Stimulated activated CD8-positive, alpha-beta memory T cell treated with anti-CD3 and anti-CD28 coated beads, Interleukin-4, amount 100 ng/mL, for 24 hours (primary cell): ENCODE results near the gene BGLAP.

Source experiments
- DNase-seq: peaks from one replicate; pipeline ENCODE4 v3.0.0-alpha.2; 2020; ENCODE audit warnings: low read depth

The BGLAP gene

GRCh38 chr1:156228501-156228900 is 13.5 kb upstream of the BGLAP start:
- no peak for DNase-seq

DNA sequence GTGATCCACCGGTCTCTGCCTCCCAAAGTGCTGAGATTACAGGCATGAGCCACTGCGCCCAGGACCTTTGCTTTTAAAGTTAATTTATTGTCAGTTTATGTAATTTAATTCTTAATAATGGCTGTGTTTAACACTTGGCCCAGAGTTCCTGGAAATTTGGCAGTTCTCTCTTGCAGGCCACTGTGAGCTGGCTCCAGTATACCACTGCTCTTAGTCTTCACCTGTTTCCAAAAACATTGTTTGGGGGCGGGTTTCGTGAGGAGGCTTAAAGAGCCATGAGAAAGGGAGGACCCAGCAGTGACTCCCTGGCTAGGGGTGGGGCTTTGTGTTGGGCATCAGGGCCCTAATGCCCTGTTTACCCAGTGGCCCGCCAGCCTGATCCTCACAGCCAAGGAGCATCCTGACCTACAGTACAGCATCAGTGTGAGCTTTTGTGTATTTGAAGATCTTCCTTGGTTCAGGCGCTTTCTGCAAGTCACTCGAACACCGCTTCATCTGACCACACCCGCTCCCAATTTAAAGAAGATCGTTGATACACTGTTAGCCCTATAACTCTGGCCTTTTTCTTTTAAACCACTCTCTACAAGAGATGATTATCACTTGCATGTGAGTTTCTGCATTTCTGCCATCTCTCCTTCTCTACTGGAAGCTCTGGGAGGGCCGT is 12.0 kb upstream of the BGLAP start:
- no peak for DNase-seq

DNA sequence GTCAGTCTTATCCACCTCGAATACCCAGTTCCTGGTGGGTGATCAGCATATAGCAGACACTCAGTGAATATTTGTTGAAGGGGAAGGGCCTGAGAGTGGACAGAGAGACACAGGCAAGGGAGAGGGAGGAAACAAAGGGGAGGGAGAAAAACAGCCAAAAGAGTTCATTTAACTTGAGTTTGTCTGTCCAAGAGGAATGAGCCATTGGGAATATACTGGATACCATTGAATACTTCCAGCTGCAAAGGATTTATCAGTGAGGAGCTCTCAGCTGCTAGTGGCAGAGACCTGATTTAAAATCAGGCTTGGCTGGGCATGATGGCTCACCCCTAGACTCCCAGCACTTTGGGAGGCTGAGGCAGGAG is 11.5 kb upstream of the BGLAP start:
- DNase-seq, result no peak

- no peak for DNase-seq
Observed at GRCh38 chr1:156232201-156232894, 9.6 kb upstream of the BGLAP start.

DNA sequence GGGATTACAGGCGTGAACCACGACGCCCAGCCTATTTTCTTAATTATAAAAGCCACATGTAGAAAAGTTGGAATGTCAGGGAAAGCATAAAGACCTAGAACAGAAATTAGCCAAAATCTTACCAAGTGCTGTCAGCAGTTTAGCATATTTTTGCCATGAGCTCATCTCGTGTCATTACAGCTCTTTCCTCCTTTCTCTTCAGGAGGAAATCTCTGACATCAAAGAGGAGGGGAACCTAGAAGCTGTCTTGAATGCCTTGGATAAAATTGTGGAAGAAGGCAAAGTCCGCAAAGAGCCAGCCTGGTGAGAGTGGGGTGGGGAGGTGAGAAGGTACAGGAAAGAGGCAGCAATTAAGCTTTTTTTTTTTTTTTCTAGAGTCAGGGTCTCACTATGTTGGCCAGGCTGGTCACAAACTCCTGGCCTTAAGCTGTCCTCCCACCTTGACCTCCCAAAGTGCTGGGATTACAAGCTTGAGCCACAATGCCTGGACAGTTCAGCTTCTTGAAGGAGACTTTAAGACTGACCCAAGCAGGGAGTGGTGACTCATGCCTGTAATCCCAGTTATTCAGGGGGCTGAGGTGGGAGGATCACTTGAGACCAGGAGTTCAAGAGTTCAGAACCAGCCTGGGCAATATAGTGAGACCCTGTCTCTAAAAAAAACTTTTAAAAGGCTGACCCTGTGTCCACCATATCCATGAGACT is 8.4 kb upstream of the BGLAP start:
- no peak for DNase-seq

GRCh38 chr1:156236164-156236563 is 5.8 kb upstream of the BGLAP start:
- DNase-seq, result no peak

DNA sequence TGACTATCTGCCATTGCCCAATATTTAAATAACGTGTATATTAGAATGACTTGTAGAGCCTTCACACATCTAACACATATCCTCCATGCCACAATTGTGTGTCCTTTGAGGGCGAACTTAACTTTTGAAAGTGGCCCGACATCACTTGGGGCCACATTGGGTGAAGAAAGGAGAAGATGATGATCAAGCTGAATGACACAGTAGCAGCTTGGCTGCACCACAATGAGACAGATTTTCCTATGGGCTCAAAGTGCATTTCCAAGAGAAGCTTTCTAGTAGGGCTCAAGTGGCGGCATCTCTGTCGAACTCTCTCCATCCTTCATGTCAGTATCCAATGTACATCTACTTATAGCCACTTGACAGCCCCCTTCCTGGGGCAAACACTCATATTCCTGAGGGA is 3.7 kb upstream of the BGLAP start:
- no peak for DNase-seq

- DNase-seq, result no peak
Observed at GRCh38 chr1:156241311-156241811, 623 bp upstream of the BGLAP start.

- DNase-seq, result no peak
Observed at GRCh38 chr1:156242738-156243137, 754 bp downstream of the BGLAP start.

DNA sequence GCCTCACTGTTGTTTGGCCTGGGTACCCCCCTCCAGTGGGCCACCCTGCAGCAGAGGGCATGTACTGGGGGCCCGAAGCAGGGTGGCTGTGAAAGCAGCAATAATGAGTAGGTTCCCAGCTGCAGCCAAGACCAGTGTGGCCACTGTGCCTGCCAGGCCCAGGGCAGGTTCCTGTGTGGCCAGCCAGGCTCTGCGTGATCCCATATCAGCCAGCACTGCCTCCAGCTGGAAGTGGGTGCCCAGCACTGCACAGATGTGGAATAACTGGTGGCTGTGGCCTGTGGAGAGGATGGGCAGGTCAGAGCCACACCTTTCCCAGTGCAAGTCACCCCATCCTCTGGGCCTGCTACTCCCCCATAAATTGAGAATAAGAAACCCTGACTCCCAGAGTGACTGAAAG is 2.1 kb downstream of the BGLAP start:
- no peak for DNase-seq

DNA sequence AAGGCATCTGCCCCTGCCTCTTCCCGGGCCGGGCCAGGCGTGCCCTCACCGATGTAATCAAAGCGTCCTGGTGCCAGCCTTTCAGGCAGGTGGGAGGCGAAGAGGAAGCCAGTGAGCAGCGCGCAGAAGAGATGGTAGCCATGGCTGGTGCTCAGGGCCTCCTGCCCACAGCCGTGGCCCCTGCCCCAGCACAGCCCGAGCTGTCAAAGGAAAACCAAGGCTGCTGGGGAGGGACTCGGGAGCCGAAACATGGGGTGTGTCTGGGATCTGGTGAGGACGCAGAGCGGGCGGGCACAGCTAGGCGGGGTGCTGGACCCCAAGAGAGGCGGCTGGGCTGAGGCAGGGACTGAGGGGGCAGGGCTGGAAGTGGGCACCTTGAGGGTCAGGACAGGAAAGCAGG is 2.7 kb downstream of the BGLAP start:
- DNase-seq, result no peak

DNA sequence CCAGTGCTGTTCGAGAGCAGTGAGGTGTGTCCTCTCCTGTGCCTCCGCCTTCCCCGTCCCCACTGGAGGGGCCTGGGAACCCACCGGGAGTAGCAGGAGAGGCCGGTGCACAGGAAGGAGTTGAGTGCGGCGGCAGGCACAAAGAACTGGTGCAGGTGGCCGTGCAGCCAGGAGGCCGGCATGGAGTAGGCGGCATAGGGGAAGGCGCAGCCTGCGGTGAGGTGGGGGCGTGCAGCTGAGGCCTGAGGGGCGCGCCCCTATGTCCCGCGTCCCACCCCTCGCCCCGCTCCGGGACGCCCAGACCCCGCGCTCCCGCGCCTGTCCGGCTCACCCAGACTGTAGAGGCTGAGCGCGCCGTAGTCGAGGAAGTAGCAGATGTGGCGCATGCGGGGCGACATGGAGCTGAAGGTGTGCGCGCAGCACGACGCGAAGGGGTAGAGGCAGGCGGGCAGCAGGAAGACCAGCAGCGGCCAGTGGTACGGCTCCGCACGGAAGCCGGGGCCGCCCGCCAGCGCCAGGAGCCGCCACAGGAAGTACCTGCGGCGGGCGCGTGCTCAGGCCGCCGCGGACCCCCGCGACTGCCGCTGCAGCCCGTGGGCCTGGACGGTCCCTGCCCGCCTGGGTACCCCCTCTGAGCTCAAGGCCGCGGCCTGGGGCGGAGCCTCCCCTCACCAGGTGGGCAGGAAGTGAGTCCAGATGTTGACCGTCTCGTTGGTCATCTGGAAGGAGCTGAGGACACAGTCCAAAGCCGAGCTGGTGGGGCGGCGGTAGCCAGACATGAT is 3.7 kb downstream of the BGLAP start:
- no peak for DNase-seq

GRCh38 chr1:156246241-156246780 is 4.3 kb downstream of the BGLAP start:
- DNase-seq, result no peak

DNA sequence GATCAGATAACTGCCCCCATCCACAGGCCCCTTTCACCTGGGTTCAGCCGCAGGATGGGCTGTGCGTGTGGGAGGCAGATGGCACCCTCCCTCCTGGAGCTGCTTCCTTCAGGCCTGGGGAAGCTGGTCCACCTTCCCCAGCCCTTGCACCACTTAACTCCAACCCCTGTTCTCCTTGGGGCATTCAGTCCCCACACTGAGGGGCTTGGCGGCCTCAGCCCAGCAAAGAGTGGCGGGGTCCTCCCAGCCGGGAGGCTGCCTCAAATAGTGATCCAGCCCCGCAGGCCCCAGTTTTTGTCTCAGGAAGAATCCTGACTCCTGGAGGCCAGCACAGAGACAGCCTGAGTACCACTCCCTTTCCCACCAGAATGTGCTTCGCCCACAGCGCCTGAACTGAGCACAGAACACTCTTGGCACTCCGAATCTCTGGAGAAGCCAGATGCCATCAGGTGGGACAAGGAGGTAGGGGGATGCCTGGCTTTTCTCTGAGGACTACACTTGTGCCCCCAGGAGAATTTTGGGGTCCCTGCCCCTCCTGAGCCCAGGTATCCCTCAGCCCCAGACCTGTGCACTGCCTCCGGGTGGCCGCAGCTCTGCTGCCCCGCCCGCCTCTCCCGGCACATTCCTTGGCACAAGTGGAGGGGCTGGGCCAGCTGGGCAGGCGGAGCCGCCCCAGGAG is 4.9 kb downstream of the BGLAP start:
- no peak for DNase-seq

DNA sequence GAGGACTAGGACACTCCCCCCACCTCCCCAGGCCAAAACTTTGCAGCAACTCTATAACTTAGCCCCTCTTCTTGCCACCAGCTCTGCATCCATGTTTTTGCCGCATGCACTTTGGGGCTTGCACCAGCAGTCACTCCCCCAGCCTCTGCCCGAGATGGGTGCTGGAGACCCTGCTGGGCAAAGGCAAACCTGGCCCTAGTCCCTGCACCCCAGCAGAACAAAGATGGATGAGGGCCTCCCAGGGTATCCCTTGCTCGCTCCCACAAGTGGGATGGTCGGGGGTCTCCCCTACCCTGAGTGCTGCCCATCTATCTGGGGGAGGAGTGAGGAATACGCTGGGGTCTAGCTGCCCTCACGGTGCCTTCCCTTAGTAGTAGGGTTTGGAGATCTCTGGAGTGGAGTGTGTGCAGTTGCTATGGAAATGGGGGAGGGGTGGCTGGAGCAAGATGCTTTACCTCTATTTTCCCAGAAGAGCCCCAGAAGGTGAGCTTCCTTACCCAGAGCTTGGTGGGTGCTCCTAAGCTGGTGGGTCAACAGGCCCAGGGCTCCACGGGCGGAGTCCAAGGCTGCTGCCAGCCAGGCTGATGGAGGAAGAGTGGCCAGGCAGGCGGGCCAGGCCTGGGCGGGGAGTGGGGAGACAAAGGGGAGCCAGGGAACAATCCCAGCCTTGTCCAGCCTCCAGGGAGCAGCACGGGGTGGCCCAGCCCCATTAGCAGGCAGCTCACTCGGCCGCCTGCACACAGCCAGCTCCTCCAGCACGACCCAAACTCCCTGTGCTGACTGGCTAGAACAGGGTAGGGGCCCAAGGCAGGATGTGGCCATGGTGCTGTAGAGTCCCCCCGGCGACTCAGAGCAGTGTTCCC is 5.7 kb downstream of the BGLAP start, which contains the start of gene PAQR6:
Gene PAQR6, minus strand, starts transcription at position 597 of the 863 bp plus-strand sequence. CDS start 1,325 bp downstream, outside the sequence.
- no peak for DNase-seq

DNA sequence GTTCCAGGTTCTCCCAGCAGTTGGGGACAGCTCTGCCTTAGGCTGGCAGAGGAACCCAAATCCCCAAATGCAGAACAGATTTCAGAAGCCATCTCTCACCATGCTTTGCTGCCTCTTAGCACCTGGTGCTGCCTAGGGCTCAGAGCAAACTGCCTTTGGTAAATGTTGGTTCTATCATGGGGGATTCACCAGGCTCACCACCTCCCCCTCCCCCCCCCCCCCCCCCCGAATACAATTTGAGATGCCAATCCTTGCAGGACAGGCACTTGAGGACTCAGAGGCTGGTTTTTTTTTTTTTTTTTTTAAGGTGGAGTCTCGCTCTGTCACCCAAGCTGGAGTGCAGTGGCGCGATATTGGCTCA is 6.3 kb downstream of the BGLAP start:
- no peak for DNase-seq

GRCh38 chr1:156249593-156249992 is 7.6 kb downstream of the BGLAP start:
- DNase-seq, result no peak

DNA sequence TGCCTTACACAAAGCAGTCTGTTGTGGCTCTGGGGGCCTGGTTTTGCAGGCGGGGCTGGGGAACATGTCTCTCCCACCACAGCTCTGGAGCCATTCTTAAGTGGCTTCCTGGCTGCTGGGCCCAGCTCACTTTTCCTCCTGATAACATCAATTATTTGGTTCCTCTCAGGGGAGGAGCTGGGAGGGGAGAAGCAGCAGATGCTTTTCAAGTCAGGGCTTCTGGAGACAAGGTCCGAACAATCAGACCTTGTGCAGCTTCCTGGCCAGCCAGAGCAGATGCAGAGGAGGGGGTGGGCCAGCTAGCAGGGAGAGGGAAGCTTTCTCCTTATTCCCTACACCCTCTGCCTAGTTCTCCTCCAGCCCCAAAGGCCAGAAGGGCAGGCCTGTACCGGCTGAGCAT is 9.5 kb downstream of the BGLAP start:
- no peak for DNase-seq

DNA sequence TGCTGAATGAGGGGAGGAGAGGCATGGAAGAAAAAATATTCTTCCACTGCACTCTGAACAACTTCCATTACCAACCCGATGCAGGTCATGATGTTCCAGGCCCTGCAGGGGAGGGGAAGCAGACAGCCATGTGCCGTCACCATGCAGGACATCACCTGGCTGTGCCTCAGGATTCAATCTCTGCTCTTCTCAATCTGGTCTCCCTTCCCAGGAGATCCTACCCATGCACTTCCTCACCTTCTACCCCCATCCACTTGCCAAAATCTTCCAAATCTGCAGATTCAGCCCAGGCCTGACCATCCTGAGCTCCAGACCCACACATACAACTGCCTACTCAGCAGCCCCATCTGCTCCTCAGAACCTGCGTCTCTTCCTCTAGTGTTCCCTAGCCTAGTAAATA is 11.7 kb downstream of the BGLAP start:
- no peak for DNase-seq

- DNase-seq, result no peak
Observed at GRCh38 chr1:156257711-156258110, 15.7 kb downstream of the BGLAP start.

DNA sequence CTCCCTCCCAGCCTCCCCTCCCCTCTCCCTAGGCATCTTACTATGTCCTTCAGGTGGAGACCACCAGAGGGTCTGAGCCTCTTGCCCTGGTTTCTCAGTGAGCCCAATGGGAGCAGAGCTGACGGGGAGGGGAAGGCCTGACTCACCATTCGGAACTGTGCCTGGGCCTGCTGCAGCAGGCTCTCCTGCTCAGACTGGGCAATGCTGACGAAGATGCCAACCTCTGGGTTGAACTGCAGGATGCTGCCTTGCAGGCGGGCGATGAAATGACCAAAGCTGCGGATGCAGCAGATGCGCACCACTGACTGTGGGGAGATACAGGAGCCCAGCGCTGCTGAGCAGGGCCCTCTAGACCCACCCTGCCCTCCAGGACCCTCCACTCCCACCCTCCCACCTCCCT is 16.9 kb downstream of the BGLAP start:
- DNase-seq, result no peak
